Measurements from ENCODE around the gene ZNF524.

DNA sequence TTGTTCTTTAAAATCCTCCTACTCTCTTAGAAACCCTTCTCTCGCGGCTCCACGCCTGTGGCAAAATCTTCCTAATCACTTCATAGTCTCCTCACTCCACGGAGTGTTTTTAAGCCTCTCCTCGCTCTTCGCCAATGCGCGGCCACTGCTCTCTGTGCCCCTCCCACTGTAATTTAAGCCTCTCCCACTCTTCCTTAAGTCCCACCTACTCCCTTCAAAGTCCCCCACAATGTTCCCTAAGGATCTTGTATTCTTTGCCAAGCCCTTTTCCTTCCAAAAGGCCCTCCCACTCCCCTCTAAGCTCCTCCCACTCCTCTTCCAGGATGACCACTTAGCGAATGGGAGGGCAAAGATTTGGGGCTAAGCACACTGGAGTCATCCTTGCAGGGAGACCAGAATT, 2.1 kb upstream of the ZNF524 start:
- TF ChIP-seq EZH2phosphoT487 (IDR thresholded peaks at IDR 0.05; ENCODE audit: low read length), result no peak
- TF ChIP-seq, protein P1, sequence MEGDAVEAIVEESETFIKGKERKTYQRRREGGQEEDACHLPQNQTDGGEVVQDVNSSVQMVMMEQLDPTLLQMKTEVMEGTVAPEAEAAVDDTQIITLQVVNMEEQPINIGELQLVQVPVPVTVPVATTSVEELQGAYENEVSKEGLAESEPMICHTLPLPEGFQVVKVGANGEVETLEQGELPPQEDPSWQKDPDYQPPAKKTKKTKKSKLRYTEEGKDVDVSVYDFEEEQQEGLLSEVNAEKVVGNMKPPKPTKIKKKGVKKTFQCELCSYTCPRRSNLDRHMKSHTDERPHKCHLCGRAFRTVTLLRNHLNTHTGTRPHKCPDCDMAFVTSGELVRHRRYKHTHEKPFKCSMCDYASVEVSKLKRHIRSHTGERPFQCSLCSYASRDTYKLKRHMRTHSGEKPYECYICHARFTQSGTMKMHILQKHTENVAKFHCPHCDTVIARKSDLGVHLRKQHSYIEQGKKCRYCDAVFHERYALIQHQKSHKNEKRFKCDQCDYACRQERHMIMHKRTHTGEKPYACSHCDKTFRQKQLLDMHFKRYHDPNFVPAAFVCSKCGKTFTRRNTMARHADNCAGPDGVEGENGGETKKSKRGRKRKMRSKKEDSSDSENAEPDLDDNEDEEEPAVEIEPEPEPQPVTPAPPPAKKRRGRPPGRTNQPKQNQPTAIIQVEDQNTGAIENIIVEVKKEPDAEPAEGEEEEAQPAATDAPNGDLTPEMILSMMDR (IDR thresholded peaks at IDR 0.05; ENCODE audit: low read length), result no peak
- no peak for TF ChIP-seq EZH2 (optimal IDR thresholded peaks at IDR 0.05; ENCODE audit: low read depth, low read length)
